H9 (cell line): Measurements from ENCODE around the gene KCNH1. TPM values are rescaled to one million over a fixed set of nuclear protein-coding genes. Genes with fewer than 3 reads are reported as not detected.

ENCODE experiments used
- DNase-seq: peaks from one replicate; pipeline ENCODE4 v3.0.0-alpha.2; 2017
- H2AFZ ChIP-seq: one replicate; pipeline ENCODE4 v1.6.1; 2013; ENCODE audit warnings: mild to moderate bottlenecking, low read length, control low read depth, moderate library complexity
- H2AK5ac ChIP-seq: 2 replicates; pipeline ENCODE4 v1.6.1; 2013; ENCODE audit warnings: low read length, control low read depth, mixed read lengths; ENCODE audit not compliant: insufficient read length
- H2BK120ac ChIP-seq: one replicate; pipeline ENCODE4 v1.6.1; 2013; ENCODE audit warnings: low read depth, mild to moderate bottlenecking, low read length, control low read depth, inconsistent platforms; ENCODE audit not compliant: poor library complexity, severe bottlenecking
- H2BK12ac ChIP-seq: 2 replicates; pipeline ENCODE4 v1.6.1; 2013; ENCODE audit warnings: low read length, control low read depth, mixed read lengths, low read depth; ENCODE audit not compliant: insufficient read length
- H2BK15ac ChIP-seq: 2 replicates; pipeline ENCODE4 v1.6.1; 2013; ENCODE audit warnings: low read depth, low read length, control low read depth
- H2BK20ac ChIP-seq: one replicate; pipeline ENCODE4 v1.6.1; 2013; ENCODE audit warnings: low read depth, mild to moderate bottlenecking, low read length, control low read depth, inconsistent platforms; ENCODE audit not compliant: poor library complexity, severe bottlenecking
- H2BK5ac ChIP-seq: 2 replicates; pipeline ENCODE4 v1.6.1; 2013; ENCODE audit warnings: low read length, control low read depth, mixed read lengths; ENCODE audit not compliant: insufficient read length
- H3K14ac ChIP-seq: 2 replicates; pipeline ENCODE4 v1.6.1; 2013; ENCODE audit warnings: low read length, control low read depth; ENCODE audit not compliant: insufficient read depth
- H3K18ac ChIP-seq: 2 replicates; pipeline ENCODE4 v1.6.1; 2013; ENCODE audit warnings: low read depth, mild to moderate bottlenecking, mixed read lengths, low read length, control low read depth; ENCODE audit not compliant: insufficient read length
- H3K23ac ChIP-seq: 2 replicates; pipeline ENCODE4 v1.6.1; 2013; ENCODE audit warnings: low read length, control low read depth, mixed read lengths, low read depth; ENCODE audit not compliant: insufficient read length
- H3K23me2 ChIP-seq: 2 replicates; pipeline ENCODE4 v1.6.1; 2013; ENCODE audit warnings: low read depth, mild to moderate bottlenecking, mixed read lengths, low read length, control low read depth; ENCODE audit not compliant: insufficient read length, poor library complexity, severe bottlenecking
- H3K27ac ChIP-seq: 2 replicates; pipeline ENCODE4 v1.5.1; 2013; ENCODE audit warnings: low read length, control low read depth, mixed read lengths, low read depth; ENCODE audit not compliant: insufficient read length
- H3K27me3 ChIP-seq: 2 replicates; pipeline ENCODE4 v1.6.1; 2013; ENCODE audit warnings: low read length, control low read depth, inconsistent platforms; ENCODE audit not compliant: insufficient read depth
- H3K4ac ChIP-seq: 2 replicates; pipeline ENCODE4 v1.6.1; 2013; ENCODE audit warnings: low read depth, mild to moderate bottlenecking, control low read depth, inconsistent platforms, low read length, moderate library complexity
- H3K4me1 ChIP-seq: 2 replicates; pipeline ENCODE4 v1.6.1; 2013; ENCODE audit warnings: low read length, control low read depth, inconsistent platforms; ENCODE audit not compliant: insufficient read depth
- H3K4me2 ChIP-seq: 2 replicates; pipeline ENCODE4 v1.6.1; 2013; ENCODE audit warnings: low read length, control low read depth, mixed read lengths; ENCODE audit not compliant: insufficient read length, insufficient read depth
- H3K56ac ChIP-seq: 2 replicates; pipeline ENCODE4 v1.6.1; 2013; ENCODE audit warnings: low read depth, mild to moderate bottlenecking, mixed read lengths, low read length, control low read depth; ENCODE audit not compliant: insufficient read length
- H3K79me1 ChIP-seq: 2 replicates; pipeline ENCODE4 v1.6.1; 2013; ENCODE audit warnings: low read depth, mild to moderate bottlenecking, moderate library complexity, low read length, control low read depth, inconsistent platforms; ENCODE audit not compliant: insufficient read depth, poor library complexity, severe bottlenecking
- H3K79me2 ChIP-seq: 2 replicates; pipeline ENCODE4 v1.6.1; 2013; ENCODE audit warnings: low read length, control low read depth, inconsistent platforms; ENCODE audit not compliant: insufficient read depth
- H3K9ac ChIP-seq: 2 replicates; pipeline ENCODE4 v1.6.1; 2013; ENCODE audit warnings: low read length, control low read depth, mixed read lengths; ENCODE audit not compliant: insufficient read length; ENCODE audit errors: extremely low read depth
- H3K9me3 ChIP-seq: one replicate; pipeline ENCODE4 v1.6.1; 2013; ENCODE audit warnings: low read depth, low read length, inconsistent platforms; ENCODE audit not compliant: control insufficient read depth
- H3T11ph ChIP-seq: one replicate; pipeline ENCODE4 v1.6.1; 2013; ENCODE audit warnings: mild to moderate bottlenecking, low read length, control low read depth, inconsistent platforms
- H4K20me1 ChIP-seq: one replicate; pipeline ENCODE4 v1.6.1; 2013; ENCODE audit not compliant: control insufficient read depth, insufficient read length, insufficient read depth
- H4K5ac ChIP-seq: 2 replicates; pipeline ENCODE4 v1.6.1; 2013; ENCODE audit warnings: low read depth, mild to moderate bottlenecking, mixed read lengths, low read length, control low read depth; ENCODE audit not compliant: insufficient read length
- H4K8ac ChIP-seq: replicated peaks from 2 replicates; pipeline ENCODE4 v1.6.1; 2013; ENCODE audit warnings: low read length, control low read depth, mixed read lengths, low read depth; ENCODE audit not compliant: insufficient read length
- H4K91ac ChIP-seq: 2 replicates; pipeline ENCODE4 v1.6.1; 2013; ENCODE audit warnings: low read depth, mild to moderate bottlenecking, moderate library complexity, mixed read lengths, low read length, control low read depth; ENCODE audit not compliant: insufficient read length
- H3K27ac Mint-ChIP-seq, 3 experiments: 2 replicates in 2 of 3; 3 replicates in 1 of 3; pipeline ENCODE4 v1.8.0; 2020 to 2021; ENCODE audit warnings: mixed read lengths in 3 of 3, mild to moderate bottlenecking in 1 of 3, moderate library complexity in 1 of 3
- H3K27me3 Mint-ChIP-seq: 2 replicates; pipeline ENCODE4 v1.8.0; 2021; ENCODE audit warnings: low read depth, mild to moderate bottlenecking, moderate library complexity, mixed read lengths
- H3K36me3 Mint-ChIP-seq, 3 experiments: 2 replicates in 2 of 3; 3 replicates in 1 of 3; pipeline ENCODE4 v1.8.0; 2020 to 2021; ENCODE audit warnings: low read depth in 3 of 3, mixed read lengths in 3 of 3; ENCODE audit not compliant: insufficient read depth in 1 of 3
- H3K4me1 Mint-ChIP-seq, 2 experiments: 2 replicates each; pipeline ENCODE4 v1.8.0; 2020; ENCODE audit warnings: mixed read lengths in 2 of 2
- H3K4me3 Mint-ChIP-seq, 2 experiments: 2 replicates in 1 of 2; 3 replicates in 1 of 2; pipeline ENCODE4 v1.8.0; 2020 to 2021; ENCODE audit warnings: mild to moderate bottlenecking in 2 of 2, mixed read lengths in 2 of 2, moderate library complexity in 1 of 2
- H3K9me3 Mint-ChIP-seq, 2 experiments: 2 replicates in 1 of 2; 3 replicates in 1 of 2; pipeline ENCODE4 v1.8.0; 2020; ENCODE audit warnings: mild to moderate bottlenecking in 2 of 2, mixed read lengths in 2 of 2, moderate library complexity in 1 of 2
- whole genome bisulfite sequencing: extraction: QIAGEN DNeasy Blood & Tissue Kit; methylation state at CpG from one replicate; pipeline ENCODE4 v1.1.7; 2013; ENCODE audit warnings: missing lambda C conversion rate, low lambda C conversion rate, mixed read lengths; ENCODE audit not compliant: insufficient read length; ENCODE audit errors: extremely low coverage; 5-methylcytosine and 5-hydroxymethylcytosine counted together
- total RNA-seq: library from RNA; stranded (reverse); gene quantifications from 2 replicates; pipeline ENCODE4 v1.2.1, GENCODE V29; 2021
- TF ChIP-seq, protein P1 (sequence below): fragments of 200-600 bp; sonication (generic); conservative IDR thresholded peaks from 3 replicates; pipeline ENCODE4 v1.8.0; 2021; ENCODE audit warnings: antibody characterized with exemption, mild to moderate bottlenecking

Gene KCNH1
- total RNA-seq, 1 experiment from 2014 or later, result 0.11 TPM

DNA sequence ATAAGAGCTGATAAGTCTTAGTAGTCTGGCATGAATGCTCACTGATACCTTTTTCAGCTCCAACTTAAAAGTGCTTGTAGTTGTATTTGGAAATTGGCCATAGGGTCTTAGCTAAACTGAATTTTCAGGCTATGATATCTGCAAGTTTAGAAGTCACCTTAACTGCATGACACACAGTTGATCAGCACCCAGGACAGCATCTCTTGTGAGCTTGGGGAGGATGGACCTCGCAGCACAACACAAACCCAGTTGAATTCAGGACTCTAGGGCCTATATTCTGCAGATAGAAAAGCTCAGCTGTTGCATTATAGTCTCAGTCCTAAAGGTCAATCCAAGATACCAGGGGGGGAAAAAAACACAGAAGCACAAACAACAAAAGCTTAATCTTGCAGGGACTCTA lies 394.3 kb downstream of the KCNH1 start:
- H3K27ac Mint-ChIP-seq, result no peak overlapping the region
- Histone ChIP-seq H3K79me1 (no peaks in the 10 kb centered on the region), H3K9ac (no peak overlapping the region), H4K5ac (no peak overlapping the region), H3T11ph (no peak overlapping the region), H2BK15ac (no peak overlapping the region), H2AK5ac (no peak overlapping the region), H2BK120ac (no peak overlapping the region), H3K14ac (no peak overlapping the region), H3K4ac (no peak overlapping the region), H3K9me3 (no peaks in the 10 kb centered on the region), H3K18ac (no peak overlapping the region), H3K27me3 (no peaks in the 10 kb centered on the region), H3K23ac (no peak overlapping the region), H2BK12ac (no peak overlapping the region), H4K91ac (no peak overlapping the region), H2AFZ (no peak overlapping the region), H3K27ac (no peak overlapping the region), H3K4me1 (no peaks in the 10 kb centered on the region; the same call in 1 of the 2 replicates), H3K4me2 (no peak overlapping the region), H3K79me2 (no peaks in the 10 kb centered on the region), H4K8ac (no peak overlapping the region), H2BK20ac (no peak overlapping the region), H4K20me1 (no peaks in the 10 kb centered on the region), H2BK5ac (no peak overlapping the region), H3K56ac (no peak overlapping the region), H3K23me2 (no peaks in the 10 kb centered on the region)
- no peak overlapping the region for H3K4me3 Mint-ChIP-seq
- TF ChIP-seq, protein P1, sequence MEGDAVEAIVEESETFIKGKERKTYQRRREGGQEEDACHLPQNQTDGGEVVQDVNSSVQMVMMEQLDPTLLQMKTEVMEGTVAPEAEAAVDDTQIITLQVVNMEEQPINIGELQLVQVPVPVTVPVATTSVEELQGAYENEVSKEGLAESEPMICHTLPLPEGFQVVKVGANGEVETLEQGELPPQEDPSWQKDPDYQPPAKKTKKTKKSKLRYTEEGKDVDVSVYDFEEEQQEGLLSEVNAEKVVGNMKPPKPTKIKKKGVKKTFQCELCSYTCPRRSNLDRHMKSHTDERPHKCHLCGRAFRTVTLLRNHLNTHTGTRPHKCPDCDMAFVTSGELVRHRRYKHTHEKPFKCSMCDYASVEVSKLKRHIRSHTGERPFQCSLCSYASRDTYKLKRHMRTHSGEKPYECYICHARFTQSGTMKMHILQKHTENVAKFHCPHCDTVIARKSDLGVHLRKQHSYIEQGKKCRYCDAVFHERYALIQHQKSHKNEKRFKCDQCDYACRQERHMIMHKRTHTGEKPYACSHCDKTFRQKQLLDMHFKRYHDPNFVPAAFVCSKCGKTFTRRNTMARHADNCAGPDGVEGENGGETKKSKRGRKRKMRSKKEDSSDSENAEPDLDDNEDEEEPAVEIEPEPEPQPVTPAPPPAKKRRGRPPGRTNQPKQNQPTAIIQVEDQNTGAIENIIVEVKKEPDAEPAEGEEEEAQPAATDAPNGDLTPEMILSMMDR, result no peak
- H3K9me3 Mint-ChIP-seq, result no peaks in the 10 kb centered on the region
- no CpG with 5 or more reads among the region's 1 CpG for WGBS
- no peak for DNase-seq
- peaks cover 3 to 8% of the 10 kb centered on the region in 2 experiments; a peak in 2 of 4 replicates for H3K4me1 Mint-ChIP-seq
- no peaks in the 10 kb centered on the region for H3K36me3 Mint-ChIP-seq
- no peaks in the 10 kb centered on the region for H3K27me3 Mint-ChIP-seq
